GM12801 (cell line): ENCODE results near the gene RNASE12.

ENCODE experiments used
- CTCF ChIP-seq: IDR thresholded peaks from one replicate; pipeline ENCODE4 v1.5.1; 2011; ENCODE audit warnings: control low read depth; ENCODE audit not compliant: insufficient read length; ENCODE audit errors: extremely low read depth

Gene RNASE12

DNA sequence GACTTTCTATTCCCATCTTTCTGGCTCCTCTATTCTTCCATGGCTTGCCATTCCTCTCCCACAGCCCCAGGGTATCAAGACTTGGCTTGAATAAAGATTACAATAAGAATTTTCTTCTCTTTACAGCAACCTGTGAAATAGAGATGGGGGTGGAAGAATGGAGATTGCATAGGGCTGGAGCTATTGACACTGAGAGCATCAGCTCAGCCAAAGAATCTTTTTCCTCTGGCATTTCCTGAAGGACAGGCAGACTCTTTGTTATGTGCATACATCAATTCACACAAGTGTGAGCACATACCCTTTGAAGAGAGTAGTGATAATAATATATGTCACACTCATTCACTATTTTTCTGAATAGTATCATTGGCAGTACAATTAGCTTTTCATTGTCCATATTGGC is 8.0 kb downstream of the RNASE12 start:
- no peak for TF ChIP-seq CTCF

DNA sequence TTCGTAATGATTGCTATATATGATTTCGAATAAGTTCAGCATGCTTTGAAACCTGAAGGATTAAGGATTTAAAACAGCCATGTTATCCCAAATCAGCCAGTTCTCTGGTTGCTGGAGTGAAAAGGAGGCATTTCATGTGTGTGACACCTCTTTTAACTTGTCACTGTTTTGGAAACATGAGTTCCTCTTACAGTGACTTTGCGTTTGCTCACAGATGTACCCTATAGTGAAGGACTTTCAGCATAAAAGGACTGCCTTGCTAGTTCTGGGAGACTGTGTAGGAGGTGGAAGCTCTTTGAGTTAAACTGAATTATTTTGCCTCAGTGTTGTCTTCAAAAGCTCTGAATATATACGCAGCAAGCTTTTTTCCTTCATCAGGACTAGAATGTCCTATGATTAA is 10.9 kb downstream of the RNASE12 start:
- no peak for TF ChIP-seq CTCF

GRCh38 chr14:20578784-20579502 is 12.2 kb downstream of the RNASE12 start:
- TF ChIP-seq CTCF, result no peak

- TF ChIP-seq CTCF, result no peak
Measured at GRCh38 chr14:20578325-20578724, 12.9 kb downstream of the RNASE12 start.

- no peak for TF ChIP-seq CTCF
Measured at GRCh38 chr14:20569066-20569465, 22.1 kb downstream of the RNASE12 start.

DNA sequence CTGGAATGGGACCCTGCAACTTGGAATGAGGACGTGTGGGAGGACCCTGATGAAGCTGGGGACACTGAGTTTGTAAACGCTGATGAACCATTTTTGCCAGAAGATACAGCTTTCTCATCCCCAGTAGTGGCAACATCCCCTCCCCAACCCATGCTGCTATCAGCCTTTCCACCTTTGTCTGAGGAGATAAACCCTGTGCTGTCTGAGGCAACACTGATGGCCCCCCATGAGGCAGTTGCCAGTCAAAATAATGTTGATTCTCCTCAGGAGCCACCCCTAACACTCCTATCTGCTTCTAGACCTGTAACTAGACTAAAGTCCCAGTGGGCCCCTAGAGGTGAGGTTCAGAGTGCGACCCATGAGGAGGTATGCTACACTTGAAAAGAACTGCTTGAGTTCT is 22.8 kb downstream of the RNASE12 start:
- no peak for TF ChIP-seq CTCF

DNA sequence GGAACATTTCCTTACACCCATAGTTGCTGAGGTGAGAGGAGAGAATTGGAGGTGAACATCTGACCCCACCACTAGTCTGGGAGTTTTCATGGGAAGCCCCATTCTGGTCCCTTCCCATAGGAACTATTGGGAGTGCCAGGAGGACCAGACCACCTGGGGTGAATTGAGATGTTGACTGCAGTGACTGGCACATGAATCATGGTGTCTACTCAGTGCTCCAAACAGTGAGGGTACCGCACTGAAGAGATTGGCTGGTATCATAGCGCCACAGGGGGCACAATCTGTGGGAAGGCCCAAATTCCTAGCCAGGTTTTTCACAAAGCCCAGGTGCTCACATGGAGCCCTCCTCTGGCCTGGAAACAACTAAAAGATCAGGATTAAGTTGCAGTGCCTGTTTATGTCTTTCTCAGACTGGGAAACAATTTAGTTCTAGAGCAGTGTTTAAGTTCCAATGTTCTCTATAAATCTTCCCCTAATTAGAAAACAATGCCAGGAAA is 26.6 kb downstream of the RNASE12 start:
- no peak for TF ChIP-seq CTCF
